ENCODE data around the gene TRABD2B. TPM values are rescaled to one million over a fixed set of nuclear protein-coding genes. Genes with fewer than 3 reads are reported as not detected.
A peak's percentile ranks its signal among the peaks of the same experiment; 100 is the strongest.

Gene TRABD2B
- total and polyA plus RNA-seq, 12 donors = 0.33 to 3.3 (median 0.83) TPM

DNA sequence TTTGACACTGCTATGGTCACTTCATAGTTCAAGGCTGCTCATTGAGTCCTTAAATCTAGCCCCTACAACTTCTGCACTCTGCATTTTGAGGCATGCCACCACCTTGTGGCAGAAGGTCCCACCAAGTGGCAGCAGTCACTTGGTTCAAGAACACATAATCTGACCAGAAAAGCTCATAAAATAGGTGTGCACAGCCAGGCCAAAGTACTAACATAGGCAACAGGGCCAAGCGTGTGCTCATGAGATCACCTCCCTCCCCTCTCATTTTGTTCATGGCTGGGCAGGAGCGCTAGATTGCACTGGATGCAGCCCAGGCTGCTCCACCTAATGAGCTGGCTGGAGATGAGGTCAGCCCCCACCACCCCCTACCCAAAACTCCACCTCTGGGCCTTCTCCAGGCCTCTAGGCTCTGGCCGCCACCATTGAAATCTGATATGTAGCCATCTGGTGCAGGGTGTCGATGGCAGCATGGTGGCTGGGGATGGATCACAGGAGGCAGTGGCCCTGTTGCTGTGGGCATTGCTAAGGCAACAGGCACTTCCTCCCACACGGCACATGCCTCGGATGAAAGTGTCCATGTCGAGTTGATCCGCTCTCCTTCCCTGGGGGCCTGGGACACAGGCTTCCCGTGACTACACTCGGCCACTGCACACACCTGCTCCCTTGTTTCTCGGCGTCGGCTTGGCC lies 193.2 kb downstream of the TRABD2B start:
- DNase-seq = no peak
- Histone ChIP-seq H3K4me3 (no peak overlapping the region), H3K27me3 (no peaks in the 10 kb centered on the region), H3K9me3 (replicated peaks in 1 of 3) (no peaks in the 10 kb centered on the region), H3K27ac (no peak overlapping the region), H3K4me1 (replicated peaks in 1 of 2) (no peaks in the 10 kb centered on the region), H3K36me3 (replicated peaks in 1 of 2) (no peaks in the 10 kb centered on the region)
- intact Hi-C loops (cut with DNase I) = no loop called here
- WGBS, 4 donors = 84 to 93% (median 92%) methylated on average over 11 to 13 of the region's 13 CpGs
- no peak for TF ChIP-seq POLR2A (IDR thresholded peaks at IDR 0.05)
- TF ChIP-seq, protein P1, sequence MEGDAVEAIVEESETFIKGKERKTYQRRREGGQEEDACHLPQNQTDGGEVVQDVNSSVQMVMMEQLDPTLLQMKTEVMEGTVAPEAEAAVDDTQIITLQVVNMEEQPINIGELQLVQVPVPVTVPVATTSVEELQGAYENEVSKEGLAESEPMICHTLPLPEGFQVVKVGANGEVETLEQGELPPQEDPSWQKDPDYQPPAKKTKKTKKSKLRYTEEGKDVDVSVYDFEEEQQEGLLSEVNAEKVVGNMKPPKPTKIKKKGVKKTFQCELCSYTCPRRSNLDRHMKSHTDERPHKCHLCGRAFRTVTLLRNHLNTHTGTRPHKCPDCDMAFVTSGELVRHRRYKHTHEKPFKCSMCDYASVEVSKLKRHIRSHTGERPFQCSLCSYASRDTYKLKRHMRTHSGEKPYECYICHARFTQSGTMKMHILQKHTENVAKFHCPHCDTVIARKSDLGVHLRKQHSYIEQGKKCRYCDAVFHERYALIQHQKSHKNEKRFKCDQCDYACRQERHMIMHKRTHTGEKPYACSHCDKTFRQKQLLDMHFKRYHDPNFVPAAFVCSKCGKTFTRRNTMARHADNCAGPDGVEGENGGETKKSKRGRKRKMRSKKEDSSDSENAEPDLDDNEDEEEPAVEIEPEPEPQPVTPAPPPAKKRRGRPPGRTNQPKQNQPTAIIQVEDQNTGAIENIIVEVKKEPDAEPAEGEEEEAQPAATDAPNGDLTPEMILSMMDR (IDR thresholded peaks at IDR 0.05) = no peak

DNA sequence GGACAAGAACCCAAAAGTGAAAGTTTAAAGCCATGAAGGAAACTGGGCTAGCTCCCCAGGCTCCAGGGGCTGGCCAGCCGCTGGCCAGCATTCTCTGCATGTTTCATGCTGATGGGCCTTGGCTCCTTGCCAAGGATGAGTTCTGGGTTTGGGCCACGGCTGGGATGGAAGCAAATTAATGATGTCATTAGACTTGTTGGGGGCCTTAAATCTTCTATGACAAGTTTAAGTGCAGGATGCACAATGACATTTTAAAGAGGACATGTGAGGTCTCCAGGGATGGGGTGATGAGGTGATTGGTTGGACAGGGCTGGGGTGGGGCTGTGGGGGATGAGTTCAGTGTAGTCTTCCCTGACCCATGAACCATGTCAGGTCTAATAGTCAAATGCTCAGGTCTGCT lies 199.6 kb downstream of the TRABD2B start:
- H3K9me3 ChIP-seq (replicated peaks in 1 of 3) = no peaks in the 10 kb centered on the region
- H3K4me3 ChIP-seq = no peak overlapping the region
- intact Hi-C loops (cut with DNase I) = no loop called here
- TF ChIP-seq, protein P1 (IDR thresholded peaks at IDR 0.05) = no peak
- TF ChIP-seq POLR2A (IDR thresholded peaks at IDR 0.05) = no peak
- no peaks in the 10 kb centered on the region for H3K4me1 ChIP-seq (replicated peaks in 1 of 2)
- 28 to 63% (median 43%) methylated on average over 1 to 2 of the region's 2 CpGs for WGBS, 4 donors
- no peaks in the 10 kb centered on the region for H3K36me3 ChIP-seq (replicated peaks in 1 of 2)
- no peaks in the 10 kb centered on the region for H3K27me3 ChIP-seq
- DNase-seq = peak in 5 of 7 donors; percentile 7 to 58 (median 27)
- no peak overlapping the region for H3K27ac ChIP-seq

DNA sequence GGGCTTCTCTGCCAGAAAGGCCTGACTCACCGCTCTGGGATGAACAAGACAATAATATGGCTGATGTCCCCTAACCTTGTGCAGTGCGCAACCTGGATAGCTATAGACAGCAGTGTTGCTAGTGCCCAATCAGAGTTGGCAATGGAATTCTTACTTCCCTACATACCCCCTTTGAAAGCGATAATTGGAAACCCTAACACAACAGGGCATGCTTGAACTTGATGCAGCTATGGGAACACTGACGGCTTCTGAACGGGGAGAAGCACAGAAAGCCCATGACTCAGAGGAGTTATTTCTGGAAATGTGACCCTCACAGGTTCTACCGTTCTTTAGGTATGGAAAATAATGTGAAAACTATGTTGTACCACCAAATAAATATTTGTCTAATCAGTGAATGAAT lies 200.6 kb downstream of the TRABD2B start:
- Histone ChIP-seq H3K9me3 (replicated peaks in 1 of 3) (no peaks in the 10 kb centered on the region), H3K4me3 (no peak overlapping the region), H3K27me3 (no peaks in the 10 kb centered on the region), H3K4me1 (replicated peaks in 1 of 2) (no peaks in the 10 kb centered on the region), H3K27ac (no peak overlapping the region), H3K36me3 (replicated peaks in 1 of 2) (no peaks in the 10 kb centered on the region)
- TF ChIP-seq, protein P1 (IDR thresholded peaks at IDR 0.05) = no peak
- TF ChIP-seq POLR2A (IDR thresholded peaks at IDR 0.05) = no peak
- intact Hi-C loops (cut with DNase I) = no loop called here
- no peak for DNase-seq
- WGBS, 4 donors = 92 to 97% (median 94%) methylated on average over 6 of the region's 6 CpGs

DNA sequence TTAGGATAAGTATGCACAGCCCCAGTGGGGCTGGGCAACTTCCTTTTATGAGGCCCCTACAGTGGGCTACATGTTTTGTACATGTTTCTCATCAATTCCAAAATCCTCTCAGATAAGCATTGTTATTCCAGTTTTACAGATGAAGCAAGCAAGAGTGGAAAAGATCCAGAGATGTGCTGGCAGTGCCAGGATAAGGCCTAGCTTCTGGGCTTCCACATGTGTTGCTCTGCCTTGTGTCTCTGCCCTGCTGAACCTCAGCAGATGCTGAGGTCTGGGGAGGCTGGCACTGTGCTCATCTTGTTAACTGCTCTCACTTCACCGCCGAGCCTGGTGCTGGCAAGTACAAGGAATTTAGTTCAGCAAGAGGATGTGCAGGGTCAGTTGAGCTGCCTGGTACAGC lies 202.1 kb downstream of the TRABD2B start:
- no peak overlapping the region for H3K4me3 ChIP-seq

More for the DNA sequence above, 202.1 kb downstream of the TRABD2B start:
- H3K27me3 ChIP-seq = no peaks in the 10 kb centered on the region
- no peak overlapping the region for H3K27ac ChIP-seq
- no peak for TF ChIP-seq POLR2A (IDR thresholded peaks at IDR 0.05)
- TF ChIP-seq, protein P1 (IDR thresholded peaks at IDR 0.05) = no peak
- H3K9me3 ChIP-seq (replicated peaks in 1 of 3) = no peaks in the 10 kb centered on the region
- no peaks in the 10 kb centered on the region for H3K36me3 ChIP-seq (replicated peaks in 1 of 2)
- intact Hi-C loops (cut with DNase I) = no loop called here
- WGBS, 4 donors = 93 to 100% (median 94%) methylated on average over 2 of the region's 2 CpGs; no CpG with 5 or more reads in 1 of the 4 donors
- no peak for DNase-seq
- no peaks in the 10 kb centered on the region for H3K4me1 ChIP-seq (replicated peaks in 1 of 2)
